K562 (cell line): ENCODE data around the gene ZNF655. TPM values are rescaled to one million over a fixed set of nuclear protein-coding genes. Genes with fewer than 3 reads are reported as not detected.

Experiments
- AFF4 ChIP-seq: sonication (generic); formaldehyde crosslinking; IDR thresholded peaks from 2 replicates; pipeline ENCODE4 v1.8.0; 2023; ENCODE audit warnings: mild to moderate bottlenecking, missing genetic modification reagents
- BRF1 ChIP-seq: IDR thresholded peaks from 3 replicates; pipeline ENCODE4 v1.6.1; 2011; ENCODE audit warnings: borderline replicate concordance, mild to moderate bottlenecking; ENCODE audit not compliant: insufficient read length; ENCODE audit errors: extremely low read depth
- JUNB ChIP-seq: fragments of 450-650 bp; formaldehyde crosslinking; conservative IDR thresholded peaks from 2 replicates; pipeline ENCODE4 v1.4.0; 2020; ENCODE audit warnings: mild to moderate bottlenecking
- MNT ChIP-seq, 2 experiments: fragments of 450-650 bp; conservative IDR thresholded peaks; 2 replicates each; pipeline ENCODE4 v1.6.1; 2017; ENCODE audit warnings: mild to moderate bottlenecking in 2 of 2, moderate library complexity in 2 of 2
- ZC3H4 ChIP-seq: sonication (generic); formaldehyde crosslinking; IDR thresholded peaks from 2 replicates; pipeline ENCODE4 v1.9.0; 2021; ENCODE audit warnings: missing genetic modification reagents, borderline replicate concordance
- ZNF75A ChIP-seq: fragments of 450-650 bp; formaldehyde crosslinking; IDR thresholded peaks from 2 replicates; pipeline ENCODE4 v1.4.0; 2020; ENCODE audit warnings: mild to moderate bottlenecking
- polyA plus RNA-seq, 8 experiments: library from polyadenylated mRNA; depleted of rRNA in 4 of 8; stranded (reverse) in 5 of 8; unstranded in 3 of 8; fragments of >200 nt; fragmentation: Nextera tagmentation in 2 of 8; fragmentation: Illumina TruSeq in 1 of 8; extraction: Ambion mirVana in 2 of 8; extraction: Trizol in 1 of 8; gene quantifications; 2 replicates each; pipeline versions ENCODE4 v1.2.1 to v1.2.3, GENCODE V29; 2011 to 2014; ENCODE audit warnings: inconsistent platforms in 1 of 8, missing spikeins in 1 of 8
- total RNA-seq, 7 experiments: library from RNA; depleted of rRNA in 6 of 7; stranded (reverse); fragments of >200 nt in 6 of 7; fragmentation: Illumina TruSeq in 2 of 7; extraction: Trizol in 2 of 7; gene quantifications; 2 replicates each; pipeline versions ENCODE4 v1.2.1 to v1.2.3, GENCODE V29; 2011 to 2021; ENCODE audit warnings: low replicate concordance in 1 of 7

Gene ZNF655
- total and polyA plus RNA-seq, 9 of the 15 experiments (the other 6 are each of a cell fraction or from before 2014, with no cell fraction given) = 25.7 to 130 (median 95.2) TPM

- no peak for TF ChIP-seq AFF4
- TF ChIP-seq BRF1 = no peak
- TF ChIP-seq ZC3H4 = no peak
- no peak for TF ChIP-seq JUNB (CRISPR knock-in tag)
- no peak for TF ChIP-seq ZNF75A (CRISPR knock-in tag)
- no peak for TF ChIP-seq MNT (conservative IDR thresholded peaks at IDR 0.05)
These were observed 17.8 kb downstream of the ZNF655 start (continued) for GRCh38 chr7:99576251-99576650.
